Germinal center (tissue), 1 donor: Measurements from ENCODE around the gene BLACAT1.
"Not testable (repeated sequence)": the region's sequence is repeated elsewhere in the genome, so short reads cannot be mapped to it uniquely, and the experiment has no call there.

Experiments used
- DNase-seq: peaks from one replicate; pipeline ENCODE4 v3.0.0; 2012; ENCODE audit warnings: mixed read lengths, low spot score

BLACAT1 gene

DNA sequence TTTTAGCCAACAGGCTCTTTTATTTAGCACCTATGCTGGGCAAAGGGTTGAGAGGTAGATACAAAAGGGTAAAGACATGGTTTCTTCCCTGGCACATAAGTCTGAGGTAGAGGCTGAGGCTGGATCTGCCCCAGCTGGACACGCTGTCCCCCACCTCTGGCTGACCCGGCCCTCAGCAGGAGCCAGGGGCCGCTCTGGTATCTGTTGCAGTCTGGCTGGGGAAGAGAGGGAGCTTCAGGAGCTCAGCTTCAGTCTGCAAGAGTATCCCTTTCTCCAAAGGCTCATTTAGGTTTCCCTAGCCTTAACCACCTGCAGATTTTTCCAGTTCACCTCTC lies 14.2 kb downstream of the BLACAT1 start:
- DNase-seq = no peak

DNA sequence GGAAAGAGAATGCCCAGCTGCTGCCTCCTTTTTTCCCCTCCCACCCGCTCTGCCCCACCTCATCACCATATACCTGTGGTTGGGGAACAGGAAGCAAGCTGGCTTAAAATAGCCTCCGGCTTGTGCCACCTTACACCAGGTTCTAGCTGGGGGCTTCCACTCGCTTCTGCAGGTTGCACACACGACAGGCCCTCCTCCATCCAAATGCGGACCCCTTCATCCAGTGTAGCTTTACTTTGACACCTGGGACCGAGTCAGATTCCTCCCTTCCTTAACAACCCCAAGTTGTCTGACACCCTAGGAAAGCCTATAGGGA lies 14.6 kb downstream of the BLACAT1 start:
- DNase-seq = no peak

DNA sequence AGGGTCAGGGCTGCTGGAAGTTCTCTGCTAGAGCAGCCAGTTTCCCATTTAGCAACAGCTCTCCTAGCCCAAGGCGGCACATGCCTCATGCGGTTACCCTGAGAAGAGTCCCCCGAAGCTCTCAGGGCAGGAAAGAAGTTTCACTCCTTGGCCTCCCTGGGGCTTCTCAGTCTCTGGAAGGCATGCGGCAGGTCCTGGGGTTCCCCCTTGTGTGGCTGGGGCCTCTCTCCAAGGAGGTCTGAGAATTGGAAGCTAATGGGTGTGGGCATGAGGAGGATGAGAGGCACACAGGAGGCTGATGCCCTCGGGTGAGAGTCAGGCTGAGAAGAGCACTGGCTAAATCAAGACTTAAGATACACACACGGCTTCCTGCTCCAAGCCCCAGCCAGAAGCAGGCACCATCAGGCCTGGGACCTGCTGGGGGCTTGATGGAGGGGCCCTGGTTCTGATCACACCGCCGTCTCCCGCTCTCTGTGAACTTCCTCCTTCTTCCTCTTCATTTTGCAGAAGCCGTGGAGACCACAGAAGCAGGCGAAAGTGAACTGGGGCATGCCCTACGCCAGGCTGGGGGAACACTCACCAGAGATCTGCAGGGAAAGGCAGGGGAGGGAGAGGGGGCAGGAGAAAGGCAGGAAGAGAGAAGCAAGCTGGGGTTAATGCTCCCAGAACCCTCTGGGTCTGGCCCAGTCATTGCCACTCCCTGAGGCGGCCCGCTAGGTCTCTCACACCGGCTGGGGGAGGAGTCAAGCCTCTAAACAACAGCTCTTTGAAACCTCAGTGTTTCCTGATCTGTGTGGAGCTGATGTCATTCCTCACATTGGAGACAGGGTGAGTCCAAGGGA lies 15.1 kb downstream of the BLACAT1 start:
- peak; percentile 71 for DNase-seq

DNA sequence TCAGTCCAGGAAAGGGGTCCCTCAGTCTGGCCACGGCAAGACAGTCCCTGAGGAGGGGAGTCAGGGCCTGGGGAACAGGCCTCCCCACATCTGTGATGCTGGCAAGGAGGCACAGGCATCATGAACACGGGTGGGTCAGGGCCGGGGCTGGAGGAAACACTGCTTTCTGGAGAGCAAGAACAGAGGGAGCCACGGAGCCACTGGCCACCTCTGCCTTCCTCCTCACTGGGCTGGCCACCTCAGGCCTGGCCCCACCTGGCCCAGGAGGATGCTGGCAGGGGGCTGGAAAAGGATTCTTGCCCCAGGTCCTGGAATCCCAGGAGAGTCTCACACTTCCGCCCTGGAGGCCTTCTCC lies 15.7 kb downstream of the BLACAT1 start:
- DNase-seq = no peak

DNA sequence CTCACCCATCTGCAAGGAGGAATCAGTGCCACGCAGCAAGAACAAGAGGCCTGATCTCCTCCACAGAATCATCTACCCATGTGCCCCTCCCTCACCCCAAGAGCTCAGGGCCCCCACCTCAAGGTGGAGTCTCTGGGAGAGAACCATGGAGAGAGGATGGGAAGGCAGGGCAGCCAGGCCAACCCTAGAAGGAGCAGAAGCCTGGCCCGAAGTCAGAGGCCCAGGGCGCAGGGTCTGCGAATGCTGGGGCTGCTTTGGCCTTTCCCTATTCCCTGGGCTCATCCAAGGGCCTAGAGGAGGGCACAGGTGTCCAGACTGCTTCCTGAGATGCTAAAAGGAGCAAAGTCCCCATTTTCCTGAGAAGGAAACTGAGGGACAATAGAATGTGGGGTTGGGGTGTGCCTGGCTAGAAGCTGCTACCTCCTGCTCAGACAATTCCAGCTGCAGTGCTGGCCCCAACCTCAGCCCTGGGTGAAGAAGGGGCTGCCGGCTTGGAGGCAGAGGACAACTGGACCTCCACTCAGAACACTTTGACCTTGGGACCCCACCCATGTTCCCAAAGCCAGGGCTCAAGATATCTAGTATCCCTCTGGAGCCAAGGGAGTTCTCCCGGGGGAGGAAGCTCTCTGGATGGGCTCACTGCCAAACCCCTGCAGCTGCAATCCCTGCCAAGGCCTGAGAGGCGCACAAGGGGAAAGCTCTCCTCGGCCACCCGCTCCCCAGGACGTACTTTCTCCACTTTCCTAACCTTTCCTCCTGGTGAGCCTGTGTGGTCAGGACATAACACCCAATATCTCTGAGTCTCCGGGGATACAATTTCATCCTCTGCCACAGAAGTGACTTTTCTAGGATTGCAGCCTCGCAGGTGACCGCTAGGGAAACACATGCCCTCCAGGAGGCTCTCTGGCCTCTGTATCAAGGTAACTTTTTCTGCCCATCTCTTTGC lies 17.4 kb downstream of the BLACAT1 start:
- no peak for DNase-seq

DNA sequence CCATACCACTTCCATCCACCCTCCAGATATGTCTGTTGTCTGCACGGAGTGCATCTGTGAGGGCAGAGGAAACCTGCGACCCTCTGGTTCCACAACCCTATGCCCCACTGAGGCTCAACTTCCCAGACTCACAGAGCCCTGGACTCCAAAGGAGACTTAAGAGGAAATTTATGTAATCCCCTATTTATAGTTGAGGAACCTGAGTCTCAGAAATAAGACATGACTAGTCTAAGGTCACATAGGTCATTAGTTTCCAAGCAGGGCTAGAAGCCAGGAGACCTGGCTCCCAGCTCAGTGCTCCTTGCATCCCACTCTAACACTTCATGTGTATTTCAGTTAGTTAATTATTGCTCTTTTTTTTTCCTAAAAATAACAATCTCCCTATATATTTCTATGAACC lies 18.3 kb downstream of the BLACAT1 start:
- no peak for DNase-seq

DNA sequence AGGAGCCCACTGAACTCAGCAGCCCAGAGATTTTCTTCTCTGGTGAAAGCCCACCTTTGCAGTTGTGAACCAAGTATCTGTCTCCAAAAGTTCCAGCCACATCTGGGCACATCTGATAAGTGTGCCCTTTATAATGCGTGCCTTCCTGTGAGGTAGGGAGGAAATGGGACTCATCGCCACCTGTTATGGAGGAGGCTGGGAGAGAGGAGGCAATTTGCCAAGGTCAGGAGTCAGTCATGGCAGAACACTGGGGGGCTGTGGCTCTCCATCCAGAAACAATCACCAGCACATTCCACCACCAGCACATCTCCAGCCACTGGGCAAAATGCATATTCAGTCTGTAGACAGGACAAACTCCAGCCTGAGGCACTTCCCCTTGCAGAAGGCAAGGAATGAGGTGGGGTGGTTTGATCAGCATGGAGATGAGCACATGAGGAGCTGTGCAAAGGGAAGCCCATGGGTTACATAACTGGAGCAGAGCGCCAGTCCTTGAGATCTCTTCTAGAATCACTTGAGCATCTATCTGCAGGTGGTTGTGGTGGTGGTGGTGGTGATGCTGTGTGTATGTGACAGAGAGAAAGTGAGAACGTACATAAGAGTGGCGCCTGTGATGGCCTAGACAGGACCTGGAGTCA lies 19.0 kb downstream of the BLACAT1 start:
- DNase-seq = no peak

DNA sequence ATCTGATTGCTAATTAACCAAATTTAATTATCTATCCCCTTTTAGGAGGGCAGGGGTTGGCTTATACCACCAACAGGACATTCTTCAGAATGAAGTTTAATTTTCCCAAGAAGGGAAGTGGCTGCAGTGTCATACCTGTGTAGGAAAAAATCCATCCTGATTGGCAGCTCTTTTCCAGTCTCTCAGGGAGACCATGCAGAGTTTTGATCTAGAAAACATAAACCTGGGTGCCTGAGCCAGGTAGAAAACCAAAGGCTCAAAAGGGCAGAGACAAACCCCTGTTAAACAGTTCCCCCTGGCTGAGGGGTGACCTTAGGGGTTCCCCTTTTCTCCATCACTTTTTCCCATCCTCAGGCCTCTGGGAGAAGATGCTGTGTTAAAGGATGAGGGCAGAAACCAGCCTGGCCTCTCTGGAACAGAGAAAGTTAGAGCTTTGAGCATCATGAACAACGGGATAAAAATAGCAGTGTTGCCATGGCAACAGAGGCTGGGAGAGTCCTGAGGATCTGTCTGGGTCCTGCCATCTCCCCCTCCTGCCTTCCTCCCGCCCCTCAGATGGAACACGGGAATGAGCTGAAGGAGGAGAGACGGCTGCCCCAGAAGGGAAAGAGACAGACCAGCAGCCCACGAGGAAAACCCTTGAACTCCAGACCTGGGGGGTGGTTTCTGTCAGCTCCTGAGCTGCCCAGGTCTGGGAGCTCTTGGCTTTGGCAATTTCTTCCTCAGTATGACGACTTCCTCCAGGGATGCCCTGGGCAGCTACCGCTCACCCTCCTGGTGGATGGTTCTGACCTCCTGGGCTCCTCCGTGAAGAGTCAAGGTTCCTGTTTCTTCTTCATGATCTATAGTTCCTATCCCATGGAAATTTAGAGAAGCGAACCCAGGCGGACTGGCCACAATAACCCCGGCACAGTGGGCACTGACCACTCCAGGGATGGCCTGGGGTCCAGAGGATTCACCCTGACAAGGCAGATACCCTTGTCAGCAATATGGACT lies 20.0 kb downstream of the BLACAT1 start:
- DNase-seq = no peak

DNA sequence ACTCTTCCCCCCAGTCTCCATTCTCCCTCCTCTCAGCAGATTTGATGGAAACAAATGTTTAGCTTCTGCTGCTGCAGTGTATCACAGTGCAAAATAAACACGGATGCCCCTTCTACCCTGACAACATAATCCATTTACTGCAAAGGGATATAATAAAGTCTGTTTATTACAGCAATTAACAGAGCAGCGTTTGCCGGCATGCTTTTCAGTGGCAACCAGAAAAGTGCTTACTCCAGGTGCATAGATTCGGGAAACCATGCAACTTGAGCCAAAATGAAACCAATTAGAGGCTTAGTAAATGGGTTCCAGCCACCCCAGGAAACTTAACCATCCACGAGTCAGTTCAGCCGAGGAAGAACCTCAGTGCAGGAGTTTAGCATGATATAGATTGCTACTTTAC lies 21.1 kb downstream of the BLACAT1 start:
- no peak for DNase-seq

DNA sequence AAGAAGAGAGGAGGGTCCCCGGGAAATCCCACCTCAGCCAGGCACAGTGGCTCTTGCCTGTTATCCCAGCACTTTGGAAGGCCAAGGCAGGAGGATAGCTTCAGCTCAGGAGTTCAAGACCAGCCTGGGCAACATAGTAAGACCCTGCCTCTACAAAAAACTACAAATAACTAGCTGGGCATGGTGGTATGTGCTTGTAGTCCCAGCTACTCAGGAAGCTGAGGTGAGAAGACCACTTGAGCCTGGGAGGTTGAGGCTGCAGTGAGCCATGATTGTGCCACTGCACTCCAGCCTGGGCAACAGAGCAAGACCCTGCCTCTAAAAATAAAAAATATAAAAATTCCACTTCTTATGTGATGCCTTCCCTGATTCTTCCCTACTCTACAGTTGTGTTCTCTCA lies 23.2 kb downstream of the BLACAT1 start:
- not testable (repeated sequence) for DNase-seq

DNA sequence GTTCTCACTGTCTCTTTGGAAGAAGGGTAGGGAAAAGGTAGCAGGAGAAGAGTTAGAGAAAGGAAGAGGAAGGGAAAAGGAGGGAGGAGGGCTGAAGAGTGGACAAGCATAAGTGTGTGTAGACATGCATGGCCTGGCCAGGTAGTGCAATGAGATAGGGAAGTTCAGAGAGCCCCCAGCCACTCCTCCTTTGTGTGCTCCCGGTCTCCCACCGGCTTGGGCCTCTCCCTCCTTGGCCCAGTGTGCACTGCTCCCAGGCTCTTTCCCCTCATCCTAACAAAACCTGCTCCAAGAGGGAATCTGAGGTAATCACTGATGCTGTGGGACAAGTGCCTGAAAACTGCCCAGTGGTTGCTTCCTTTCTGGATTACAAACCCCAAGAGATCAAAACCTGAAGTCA lies 23.7 kb downstream of the BLACAT1 start:
- DNase-seq = no peak

DNA sequence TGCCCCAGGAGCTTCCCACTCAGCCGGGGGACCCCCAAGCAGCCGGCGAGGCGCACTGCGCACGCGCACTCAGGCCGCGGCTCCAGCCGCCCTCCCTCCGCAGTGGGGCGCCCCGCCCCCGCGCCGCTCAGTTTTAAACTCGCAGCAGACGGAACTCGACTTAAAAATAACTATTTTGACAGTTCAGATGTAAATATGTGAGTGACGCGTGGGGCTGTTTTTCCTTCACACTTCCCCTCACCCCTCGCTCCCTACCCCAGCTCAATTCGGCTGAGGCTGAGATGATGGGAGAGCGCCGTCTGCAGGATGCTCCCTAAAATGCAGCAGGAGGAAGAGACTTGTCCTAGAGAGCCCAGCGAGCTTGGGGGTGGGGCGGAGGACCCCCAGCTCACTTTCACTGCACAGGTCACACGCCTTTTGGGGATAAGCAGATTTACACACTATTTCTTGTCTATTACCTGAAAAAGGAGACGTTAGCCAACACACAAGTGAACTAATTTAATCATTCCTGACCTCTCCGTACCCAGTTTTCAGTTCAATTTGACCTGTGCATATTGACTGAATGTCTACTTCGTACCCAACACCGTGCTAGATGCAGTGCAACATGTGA lies 25.0 kb downstream of the BLACAT1 start:
- DNase-seq = peak; percentile 88

DNA sequence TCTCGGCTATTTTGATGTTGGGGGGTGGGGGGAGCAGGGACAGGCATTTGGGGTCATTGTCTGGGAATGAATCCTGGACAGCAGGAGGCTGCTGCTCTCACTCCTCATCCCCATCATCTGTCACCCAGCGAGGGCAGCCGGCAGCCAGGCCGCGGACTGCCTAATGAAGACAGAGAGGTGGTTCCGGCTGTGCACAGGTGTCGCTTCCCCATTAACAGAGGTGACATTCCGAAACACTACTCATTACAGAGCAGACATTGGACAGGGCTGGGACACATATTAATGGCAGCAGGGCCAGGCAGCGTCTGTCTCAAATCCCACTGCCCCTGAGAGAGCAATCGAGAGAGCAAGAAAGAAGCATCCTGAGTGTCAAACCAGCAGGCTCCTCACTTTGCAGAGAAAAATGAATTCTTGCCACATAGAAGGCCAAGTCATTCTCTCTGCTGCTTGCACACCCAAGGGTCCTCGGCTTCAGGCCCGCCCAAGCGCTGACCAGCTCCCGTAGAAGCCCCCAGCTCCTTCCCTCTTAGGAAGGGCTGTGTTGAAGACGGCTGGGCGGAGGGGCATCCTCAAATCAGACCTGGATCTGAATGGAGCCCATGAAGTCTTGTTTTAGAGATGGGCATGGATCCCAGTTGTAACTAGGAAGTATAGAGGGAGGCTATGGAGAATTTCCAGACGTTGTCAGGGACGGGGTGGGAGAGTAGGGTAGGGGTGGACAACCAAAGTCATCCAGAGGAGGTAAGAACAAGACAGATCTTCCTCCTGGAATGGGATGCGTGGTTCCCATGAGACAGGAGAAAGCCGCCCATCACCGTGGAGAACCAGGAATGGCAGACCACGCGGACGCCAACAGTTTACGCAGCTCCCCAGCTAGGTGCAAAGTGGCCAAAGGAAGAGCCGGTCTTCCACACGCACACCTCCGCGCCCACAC lies 25.8 kb downstream of the BLACAT1 start:
- DNase-seq = no peak

DNA sequence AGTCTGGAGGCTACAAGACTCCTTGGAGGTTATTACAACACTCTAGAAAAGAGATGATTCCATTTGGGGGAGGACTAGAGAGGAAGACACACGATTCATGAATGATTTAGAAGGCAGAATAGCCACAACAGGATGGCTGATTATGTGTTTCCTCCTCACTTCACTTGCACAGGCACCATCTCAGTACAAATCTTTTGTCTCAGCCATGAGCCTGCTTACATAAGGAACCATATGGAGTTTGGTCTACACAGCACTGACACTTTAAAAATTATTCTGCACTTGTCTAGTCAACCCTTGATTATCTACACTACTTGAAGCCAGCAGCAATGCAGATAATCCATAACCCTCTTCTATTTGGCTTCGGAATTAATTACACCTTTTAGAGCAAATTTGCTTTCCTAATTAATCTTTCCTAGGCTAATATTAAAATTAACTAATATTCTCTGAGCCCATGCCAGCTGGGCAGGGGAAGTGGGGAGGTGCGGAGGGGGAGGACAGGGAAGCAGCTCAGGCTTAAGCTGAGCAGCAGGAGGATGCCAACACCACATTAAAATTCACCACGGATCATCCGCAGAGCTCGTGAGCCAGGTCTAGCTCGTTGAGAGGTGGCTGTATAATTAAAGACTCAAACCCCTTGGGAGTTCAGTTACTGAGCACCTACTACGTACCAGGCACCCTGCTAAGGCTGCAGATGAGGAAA lies 30.8 kb downstream of the BLACAT1 start:
- no peak for DNase-seq

DNA sequence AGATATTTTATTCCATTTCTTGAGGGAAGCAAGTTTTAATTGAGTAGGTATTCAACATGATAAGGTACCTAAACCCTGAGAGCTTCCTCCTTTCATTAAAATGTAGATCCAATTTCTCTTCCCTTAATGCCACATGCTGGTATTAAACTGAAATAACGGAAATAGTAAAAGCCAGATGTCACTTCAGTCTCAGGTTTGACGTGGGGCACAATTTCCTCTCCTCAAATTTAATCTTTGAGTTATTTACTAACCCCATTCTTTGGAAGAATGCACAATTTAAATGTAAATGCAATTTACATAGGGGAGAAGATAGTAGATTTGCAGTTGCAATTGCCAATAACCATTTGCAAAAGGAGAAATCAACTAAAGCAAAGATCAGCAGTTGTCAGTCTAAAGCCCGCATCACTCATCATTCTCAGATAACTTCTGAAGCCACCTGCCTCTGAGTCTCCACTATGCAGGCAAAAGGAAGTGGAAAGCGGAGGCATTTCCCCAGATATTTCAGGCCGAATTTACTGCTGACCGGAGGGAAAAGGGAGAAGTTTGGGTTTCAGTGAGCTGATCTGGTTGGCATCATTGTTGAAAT lies 31.9 kb downstream of the BLACAT1 start:
- no peak for DNase-seq

DNA sequence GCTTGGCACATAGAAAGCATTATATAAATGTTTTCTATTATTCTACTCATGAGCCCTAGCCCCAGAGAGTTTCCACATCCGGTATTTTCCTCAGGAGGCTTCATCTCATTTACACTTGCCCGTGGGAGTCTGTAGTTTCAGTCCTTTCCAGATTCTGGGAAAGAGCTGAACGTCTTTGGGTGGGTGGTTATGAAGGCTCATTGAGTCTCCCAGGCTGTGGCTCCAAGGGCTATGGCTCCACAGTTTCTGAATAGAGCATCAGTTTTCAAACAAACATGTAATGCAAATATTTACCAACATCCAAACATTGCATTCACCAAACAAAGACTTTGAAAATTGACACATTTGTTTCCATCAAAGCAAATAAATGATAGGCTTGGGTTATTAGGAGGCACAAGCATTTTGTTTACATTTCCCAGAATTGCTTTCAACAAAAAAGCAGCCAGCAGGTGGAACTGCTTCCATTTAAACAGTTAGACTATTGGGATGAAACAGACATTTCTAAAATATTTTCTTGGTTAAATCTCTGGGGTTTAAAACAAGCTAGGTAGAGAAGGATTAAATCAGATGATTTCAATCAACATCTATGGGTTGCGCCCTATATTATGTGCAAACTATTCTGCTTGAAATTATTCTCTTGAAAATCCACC lies 32.7 kb downstream of the BLACAT1 start:
- DNase-seq = no peak

DNA sequence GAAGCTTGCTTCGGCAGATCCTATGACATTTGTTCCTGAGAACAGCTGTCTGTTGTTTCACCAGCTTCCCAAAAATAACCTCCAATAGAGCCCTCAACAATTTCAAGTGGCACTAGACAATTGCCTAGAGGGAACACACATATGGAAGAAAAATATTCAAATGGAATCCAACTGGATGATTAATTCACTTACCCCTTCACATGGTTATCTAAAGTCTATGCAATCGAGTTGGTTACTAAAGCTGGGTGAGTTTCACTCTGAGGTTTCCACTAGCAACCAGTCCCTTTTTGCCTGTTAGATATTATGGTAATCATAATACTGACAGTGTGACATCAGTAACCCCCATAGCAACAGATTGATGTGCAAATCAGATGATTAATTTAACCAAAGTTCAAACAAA lies 34.0 kb downstream of the BLACAT1 start, which contains the start of gene LEMD1:
TSS of gene LEMD1 (minus strand) at position 259 of the 400 bp plus-strand sequence. CDS start 1,520 bp downstream, outside the sequence.
- no peak for DNase-seq

DNA sequence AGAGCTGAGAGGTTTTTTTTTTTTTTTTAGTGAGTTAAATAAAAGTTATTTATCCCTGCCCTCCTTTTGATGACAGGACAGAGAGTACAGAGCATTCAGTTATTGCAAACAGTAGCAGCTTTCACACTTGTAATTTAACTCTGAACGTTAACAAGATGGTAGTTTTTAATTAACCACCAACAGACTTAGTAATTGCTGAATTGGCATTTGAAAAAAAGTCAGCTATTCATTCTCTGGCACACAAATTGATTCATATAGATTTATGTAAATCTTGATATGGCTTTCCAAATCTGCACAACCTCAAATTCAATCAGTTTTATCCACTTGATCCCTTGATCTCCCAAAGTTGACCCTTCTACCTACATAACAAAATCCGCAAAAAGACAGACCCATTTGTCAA lies 34.9 kb downstream of the BLACAT1 start:
- no peak for DNase-seq
